PFSK-1 (cell line): ENCODE data around the gene TACR1.

Experiments
- FOXP2 ChIP-seq: optimal IDR thresholded peaks from 2 replicates; pipeline ENCODE3; 2011; ENCODE audit warnings: borderline replicate concordance, control low read depth, inconsistent platforms; ENCODE audit not compliant: insufficient read depth; ENCODE audit errors: extremely low read length, extremely low read depth
- POLR2AphosphoS5 ChIP-seq: IDR thresholded peaks from 2 replicates; pipeline ENCODE4 v1.6.1; 2012; ENCODE audit warnings: low read depth, mild to moderate bottlenecking, control low read depth, low read length, moderate library complexity
- REST ChIP-seq, 2 experiments: IDR thresholded peaks; 2 replicates each; pipeline versions ENCODE4 v1.6.1 to v1.8.0; 2011 to 2012; ENCODE audit warnings: low read depth in 2 of 2, low read length in 2 of 2, control low read depth in 1 of 2, inconsistent platforms in 1 of 2, mild to moderate bottlenecking in 1 of 2, moderate library complexity in 1 of 2; ENCODE audit not compliant: insufficient read depth in 1 of 2
- SIN3A ChIP-seq: IDR thresholded peaks from 2 replicates; pipeline ENCODE4 v1.6.1; 2012; ENCODE audit warnings: mild to moderate bottlenecking, low read length, moderate library complexity, borderline replicate concordance; ENCODE audit not compliant: insufficient read depth
- TAF1 ChIP-seq: IDR thresholded peaks from 2 replicates; pipeline ENCODE4 v1.6.1; 2012; ENCODE audit warnings: low read length, control low read depth, borderline replicate concordance; ENCODE audit not compliant: insufficient read depth

GRCh38 chr2:75068546-75068945 is 130.8 kb downstream of the TACR1 start:
- no peak for TF ChIP-seq SIN3A
- TF ChIP-seq POLR2AphosphoS5: no peak
- no peak for TF ChIP-seq TAF1
- TF ChIP-seq FOXP2: no peak
- no peak for TF ChIP-seq REST (IDR thresholded peaks at IDR 0.05; ENCODE audit: insufficient read depth in 1 of 2, low read depth in 2 of 2, low read length in 2 of 2)
